Bronchial epithelial cell (primary cell): ENCODE results near the gene HMCN1. TPM values are rescaled to one million over a fixed set of nuclear protein-coding genes. Genes with fewer than 3 reads are reported as not detected.

ENCODE experiments used
- DNase-seq: peaks from one replicate; pipeline ENCODE4 v3.0.0-alpha.2; 2010; ENCODE audit warnings: low read depth
- FAIRE-seq: peaks from 2 replicates; lab custom pipeline; 2011; peaks lifted over from hg19 to GRCh38; lab: Jason Lieb, UNC
- H3K27me3 ChIP-seq: 2 replicates; pipeline ENCODE4 v1.5.1; 2011; ENCODE audit warnings: low read length; ENCODE audit not compliant: control insufficient read depth, insufficient read depth
- H3K36me3 ChIP-seq: 2 replicates; pipeline ENCODE4 v1.5.1; 2011; ENCODE audit warnings: low read length; ENCODE audit not compliant: control insufficient read depth, insufficient read depth
- H3K4me3 ChIP-seq: 2 replicates; pipeline ENCODE4 v1.5.1; 2011; ENCODE audit warnings: mild to moderate bottlenecking, low read depth, low read length, control low read depth
- total RNA-seq: library from RNA; depleted of rRNA; stranded (reverse); fragments of >200 nt; gene quantifications from 2 replicates; pipeline ENCODE4 v1.2.1, GENCODE V29; 2014
- TF ChIP-seq, protein P1 (sequence below): IDR thresholded peaks from 2 replicates; pipeline ENCODE4 v1.5.1; 2011; ENCODE audit warnings: mild to moderate bottlenecking, moderate library complexity, low read length, control low read depth, inconsistent platforms; ENCODE audit not compliant: insufficient read depth, severe bottlenecking

The HMCN1 gene
- total RNA-seq, 1 donor from 2014 or later, result 1.1 TPM

DNA sequence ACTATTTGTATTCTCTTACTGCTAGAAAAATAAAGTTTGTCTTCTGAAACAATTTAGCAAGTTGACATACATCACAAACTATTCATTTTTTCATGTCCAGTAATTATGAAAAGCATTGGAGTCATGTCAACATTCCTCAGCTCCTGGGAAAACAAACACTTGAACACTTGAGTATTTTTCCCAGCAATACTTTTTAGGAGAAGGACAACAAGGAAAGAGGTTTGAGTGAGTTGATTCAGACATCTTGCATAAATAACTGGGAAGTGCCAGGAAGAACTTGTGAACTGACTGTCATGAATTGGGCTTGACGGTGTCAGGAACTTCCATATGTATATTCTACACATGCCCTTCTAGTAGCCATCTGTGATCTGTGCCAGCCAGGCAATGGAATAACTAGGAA is 195.6 kb downstream of the HMCN1 start:
- no peak overlapping the region for H3K4me3 ChIP-seq
- no peaks in the 10 kb centered on the region for H3K36me3 ChIP-seq
- TF ChIP-seq, protein P1, sequence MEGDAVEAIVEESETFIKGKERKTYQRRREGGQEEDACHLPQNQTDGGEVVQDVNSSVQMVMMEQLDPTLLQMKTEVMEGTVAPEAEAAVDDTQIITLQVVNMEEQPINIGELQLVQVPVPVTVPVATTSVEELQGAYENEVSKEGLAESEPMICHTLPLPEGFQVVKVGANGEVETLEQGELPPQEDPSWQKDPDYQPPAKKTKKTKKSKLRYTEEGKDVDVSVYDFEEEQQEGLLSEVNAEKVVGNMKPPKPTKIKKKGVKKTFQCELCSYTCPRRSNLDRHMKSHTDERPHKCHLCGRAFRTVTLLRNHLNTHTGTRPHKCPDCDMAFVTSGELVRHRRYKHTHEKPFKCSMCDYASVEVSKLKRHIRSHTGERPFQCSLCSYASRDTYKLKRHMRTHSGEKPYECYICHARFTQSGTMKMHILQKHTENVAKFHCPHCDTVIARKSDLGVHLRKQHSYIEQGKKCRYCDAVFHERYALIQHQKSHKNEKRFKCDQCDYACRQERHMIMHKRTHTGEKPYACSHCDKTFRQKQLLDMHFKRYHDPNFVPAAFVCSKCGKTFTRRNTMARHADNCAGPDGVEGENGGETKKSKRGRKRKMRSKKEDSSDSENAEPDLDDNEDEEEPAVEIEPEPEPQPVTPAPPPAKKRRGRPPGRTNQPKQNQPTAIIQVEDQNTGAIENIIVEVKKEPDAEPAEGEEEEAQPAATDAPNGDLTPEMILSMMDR, result no peak
- FAIRE-seq, result no peak
- peaks cover 2% of the 10 kb centered on the region for H3K27me3 ChIP-seq
- peak; percentile 22 for DNase-seq

DNA sequence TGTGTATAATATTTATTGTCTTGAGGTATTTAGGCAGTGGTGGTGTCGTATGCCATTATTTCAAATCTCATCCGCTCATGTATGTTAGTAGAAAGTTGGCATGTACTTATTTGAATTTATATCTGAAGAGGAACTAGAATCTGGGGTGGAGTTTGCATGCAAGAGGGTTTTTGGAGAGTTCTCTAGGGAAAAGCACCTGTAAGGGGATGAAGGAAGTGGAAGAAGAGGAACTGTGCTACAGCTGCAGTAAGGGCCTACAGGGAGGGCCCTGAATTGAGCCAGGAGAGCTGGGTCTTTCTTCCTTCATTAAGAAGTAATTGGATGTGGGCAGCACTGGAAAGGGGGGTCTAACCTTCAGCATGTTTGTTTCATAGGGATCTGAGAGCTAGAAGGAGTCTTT is 197.2 kb downstream of the HMCN1 start:
- no peaks in the 10 kb centered on the region for H3K36me3 ChIP-seq
- TF ChIP-seq, protein P1, result no peak
- no peak overlapping the region for H3K4me3 ChIP-seq
- FAIRE-seq (no peak), DNase-seq (no peak)
- no peaks in the 10 kb centered on the region for H3K27me3 ChIP-seq

DNA sequence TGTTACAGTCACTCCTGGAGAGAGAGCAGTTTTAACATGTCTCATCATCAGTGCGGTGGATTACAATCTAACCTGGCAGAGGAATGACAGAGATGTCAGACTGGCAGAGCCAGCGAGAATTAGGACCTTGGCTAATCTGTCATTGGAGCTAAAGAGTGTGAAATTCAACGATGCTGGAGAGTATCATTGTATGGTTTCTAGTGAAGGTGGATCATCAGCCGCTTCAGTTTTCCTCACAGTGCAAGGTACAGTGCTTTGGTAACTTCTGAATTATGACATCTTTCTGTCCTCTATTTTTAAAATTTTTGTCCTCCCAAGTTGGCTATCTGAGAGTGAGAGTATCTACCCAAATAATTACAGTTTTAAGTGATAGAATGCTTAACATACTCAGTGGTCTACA is 199.4 kb downstream of the HMCN1 start:
- no peak for FAIRE-seq
- TF ChIP-seq, protein P1, result no peak

DNA sequence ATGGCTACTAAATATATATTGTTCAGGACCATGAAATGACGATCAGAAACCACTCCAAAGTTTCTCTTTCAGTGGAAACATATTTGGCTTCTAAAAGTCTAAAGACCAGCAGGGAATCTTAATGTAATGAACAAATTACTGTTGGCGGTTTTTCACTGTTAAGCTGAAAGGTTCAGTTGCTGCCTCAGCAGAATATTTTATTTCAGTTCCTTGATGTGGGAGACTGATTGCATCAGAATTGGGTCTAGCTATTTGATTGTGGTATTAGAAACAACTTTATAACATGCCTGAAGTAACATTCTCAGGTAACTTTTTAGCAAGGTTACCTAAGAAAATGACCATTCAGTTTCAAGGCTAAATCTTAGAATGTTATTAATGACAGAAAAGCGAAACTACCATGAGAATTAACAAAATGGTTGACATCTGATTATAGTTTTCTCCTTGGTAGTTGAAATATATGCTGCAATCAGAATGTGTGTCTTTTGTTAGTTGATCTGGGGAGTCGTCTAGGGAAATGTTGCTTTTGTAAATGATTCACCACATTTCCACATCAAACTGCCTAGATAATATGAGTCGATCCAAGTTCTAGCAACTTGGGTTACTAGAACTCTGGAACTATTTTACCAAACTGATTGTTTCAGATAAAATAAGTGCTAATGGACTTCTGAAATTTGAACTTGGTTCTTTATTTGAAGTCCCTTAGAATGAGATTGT is 200.4 kb downstream of the HMCN1 start:
- no peak for FAIRE-seq
- Histone ChIP-seq H3K4me3 (no peak overlapping the region), H3K27me3 (no peaks in the 10 kb centered on the region), H3K36me3 (no peaks in the 10 kb centered on the region)
- peak; percentile 67 for DNase-seq
- TF ChIP-seq, protein P1, result no peak

More for the DNA sequence above, 199.4 kb downstream of the HMCN1 start:
- no peaks in the 10 kb centered on the region for H3K27me3 ChIP-seq
- no peaks in the 10 kb centered on the region for H3K36me3 ChIP-seq
- DNase-seq, result no peak
- H3K4me3 ChIP-seq, result no peak overlapping the region

DNA sequence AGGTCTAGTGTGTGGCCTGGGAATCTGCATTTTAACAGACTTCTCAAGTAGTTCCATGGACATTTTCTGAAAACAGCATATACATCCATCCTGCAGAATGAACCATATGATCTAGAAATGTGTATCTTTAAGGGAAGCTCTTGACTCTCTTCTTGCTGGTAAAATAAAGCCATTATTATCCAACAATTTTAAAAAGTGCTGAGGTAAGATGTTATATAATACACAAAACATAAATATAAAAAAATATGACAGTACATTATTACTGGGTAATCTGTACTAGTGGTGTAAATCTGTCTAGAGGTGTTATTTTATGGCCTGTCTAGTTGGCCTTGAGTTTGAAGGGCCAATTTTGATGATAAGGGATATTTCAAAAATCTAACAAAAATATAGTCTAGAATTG is 201.2 kb downstream of the HMCN1 start:
- TF ChIP-seq, protein P1, result no peak

DNA sequence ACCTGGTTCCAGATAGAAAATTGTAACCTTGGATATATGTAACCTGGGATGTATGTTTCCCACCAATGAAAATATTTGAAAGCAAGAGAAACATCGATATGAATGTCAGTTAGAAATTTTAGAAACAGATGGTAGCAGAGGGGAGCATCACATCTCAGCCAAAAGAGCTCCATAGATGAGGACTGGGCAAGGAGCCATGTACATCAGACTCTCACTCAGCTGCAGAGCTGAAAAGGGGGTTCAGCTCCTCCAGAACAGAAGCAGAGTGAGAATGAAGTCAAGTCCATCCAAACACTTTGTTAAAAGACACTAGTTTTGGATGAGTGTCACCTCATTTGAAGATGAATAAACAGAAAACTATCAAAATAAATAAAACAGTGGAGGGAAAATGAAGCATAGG is 202.4 kb downstream of the HMCN1 start:
- FAIRE-seq (no peak), DNase-seq (no peak)
- Histone ChIP-seq H3K4me3 (no peak overlapping the region), H3K27me3 (no peaks in the 10 kb centered on the region), H3K36me3 (no peaks in the 10 kb centered on the region)
- TF ChIP-seq, protein P1, result no peak

More for the DNA sequence above, 201.2 kb downstream of the HMCN1 start:
- DNase-seq (no peak), FAIRE-seq (no peak)
- H3K27me3 ChIP-seq, result no peaks in the 10 kb centered on the region
- H3K36me3 ChIP-seq, result no peaks in the 10 kb centered on the region
- no peak overlapping the region for H3K4me3 ChIP-seq
